K562 (cell line): ENCODE measurements around the gene NTSR1. TPM values are rescaled to one million over a fixed set of nuclear protein-coding genes. Genes with fewer than 3 reads are reported as not detected.

Experiments
- ADNP ChIP-seq: fragments of 200-800 bp; sonication (Bioruptor generic); IDR thresholded peaks from 2 replicates; pipeline ENCODE4 v1.6.1; 2016; ENCODE audit warnings: missing genetic modification characterization, missing compliant biosample characterization
- AFF4 ChIP-seq: sonication (generic); formaldehyde crosslinking; IDR thresholded peaks from 2 replicates; pipeline ENCODE4 v1.8.0; 2023; ENCODE audit warnings: mild to moderate bottlenecking, missing genetic modification reagents
- BACH1 ChIP-seq: fragments of 200-800 bp; sonication (Bioruptor generic); IDR thresholded peaks from 2 replicates; pipeline ENCODE4 v1.6.1; 2016; ENCODE audit warnings: missing genetic modification characterization, missing compliant biosample characterization
- CTBP1 ChIP-seq: fragments of 450-650 bp; IDR thresholded peaks from 2 replicates; pipeline ENCODE4 v1.6.1; 2016; ENCODE audit warnings: borderline replicate concordance
- ETV1 ChIP-seq: fragments of 450-650 bp; conservative IDR thresholded peaks from 2 replicates; pipeline ENCODE4 v1.6.1; 2016; ENCODE audit warnings: missing genetic modification characterization, control low read depth, low read depth, missing compliant biosample characterization
- FOS ChIP-seq: IDR thresholded peaks from 3 replicates; pipeline ENCODE4 v1.6.1; 2011; ENCODE audit not compliant: insufficient read length; ENCODE audit errors: extremely low read depth
- GTF2A2 ChIP-seq: IDR thresholded peaks from 2 replicates; pipeline ENCODE4 v1.6.1; 2016; ENCODE audit warnings: mild to moderate bottlenecking, missing genetic modification characterization, missing compliant biosample characterization
- HMG20A ChIP-seq: fragments of 450-650 bp; formaldehyde crosslinking; conservative IDR thresholded peaks from 2 replicates; pipeline ENCODE4 v1.4.0; 2020; ENCODE audit warnings: mild to moderate bottlenecking, mixed read lengths
- LCOR ChIP-seq: sonication (generic); formaldehyde crosslinking; IDR thresholded peaks from 2 replicates; pipeline ENCODE4 v1.8.0; 2022; ENCODE audit warnings: mild to moderate bottlenecking, missing genetic modification reagents
- NR1H2 ChIP-seq: sonication (generic); formaldehyde crosslinking; IDR thresholded peaks from 2 replicates; pipeline ENCODE4 v1.4.0; 2020; ENCODE audit warnings: mild to moderate bottlenecking, missing genetic modification reagents
- SMARCA4 ChIP-seq: fragments of 450-650 bp; IDR thresholded peaks from 2 replicates; pipeline ENCODE4 v1.6.1; 2016
- SRSF9 ChIP-seq: fragments of 200-400 bp; formaldehyde crosslinking; IDR thresholded peaks from 2 replicates; pipeline ENCODE4 v1.6.1; 2017; ENCODE audit warnings: low read depth, low read length, borderline replicate concordance
- TCF7 ChIP-seq: sonication (generic); IDR thresholded peaks from 2 replicates; pipeline ENCODE4 v1.6.1; 2016; ENCODE audit warnings: antibody characterized with exemption, borderline replicate concordance
- VEZF1 ChIP-seq: fragments of 200-800 bp; sonication (Bioruptor generic); IDR thresholded peaks from 2 replicates; pipeline ENCODE4 v1.6.1; 2017; ENCODE audit warnings: missing genetic modification characterization, missing compliant biosample characterization
- XRCC5 ChIP-seq: fragments of 200-400 bp; formaldehyde crosslinking; IDR thresholded peaks from 2 replicates; pipeline ENCODE4 v1.6.1; 2017; ENCODE audit warnings: low read depth, mild to moderate bottlenecking, low read length
- ZBTB11 ChIP-seq, 3 experiments: fragments of 200-800 bp in 1 of 3; fragments of 250-450 bp in 1 of 3; fragments of 450-650 bp in 1 of 3; sonication (Bioruptor Pico) in 1 of 3; sonication (Bioruptor generic) in 1 of 3; formaldehyde crosslinking in 1 of 3; IDR thresholded peaks; 2 replicates each; pipeline versions ENCODE4 v1.6.1 to v1.8.0; 2016 to 2022; ENCODE audit warnings: mild to moderate bottlenecking in 2 of 3, missing genetic modification characterization in 2 of 3, missing compliant biosample characterization in 1 of 3, moderate library complexity in 1 of 3
- ZFP36 ChIP-seq: fragments of 150-350 bp; IDR thresholded peaks from 2 replicates; pipeline ENCODE4 v1.6.1; 2018; ENCODE audit warnings: low read length, low read depth; ENCODE audit not compliant: partially characterized antibody
- ZKSCAN8 ChIP-seq: fragments of 200-800 bp; sonication (Bioruptor generic); IDR thresholded peaks from 2 replicates; pipeline ENCODE4 v1.6.1; 2016; ENCODE audit warnings: missing genetic modification characterization, missing compliant biosample characterization
- ZNF124 ChIP-seq: sonication (generic); formaldehyde crosslinking; IDR thresholded peaks from 2 replicates; pipeline ENCODE4 v1.8.1; 2022; ENCODE audit warnings: missing genetic modification reagents
- ZNF75A ChIP-seq: fragments of 450-650 bp; formaldehyde crosslinking; IDR thresholded peaks from 2 replicates; pipeline ENCODE4 v1.4.0; 2020; ENCODE audit warnings: mild to moderate bottlenecking
- polyA plus RNA-seq, 8 experiments: library from polyadenylated mRNA; depleted of rRNA in 4 of 8; stranded (reverse) in 5 of 8; unstranded in 3 of 8; fragments of >200 nt; fragmentation: Nextera tagmentation in 2 of 8; fragmentation: Illumina TruSeq in 1 of 8; extraction: Ambion mirVana in 2 of 8; extraction: Trizol in 1 of 8; gene quantifications; 2 replicates each; pipeline versions ENCODE4 v1.2.1 to v1.2.3, GENCODE V29; 2011 to 2014; ENCODE audit warnings: inconsistent platforms in 1 of 8, missing spikeins in 1 of 8
- total RNA-seq, 7 experiments: library from RNA; depleted of rRNA in 6 of 7; stranded (reverse); fragments of >200 nt in 6 of 7; fragmentation: Illumina TruSeq in 2 of 7; extraction: Trizol in 2 of 7; gene quantifications; 2 replicates each; pipeline versions ENCODE4 v1.2.1 to v1.2.3, GENCODE V29; 2011 to 2021; ENCODE audit warnings: low replicate concordance in 1 of 7

The NTSR1 gene
- total and polyA plus RNA-seq, 9 of the 15 experiments (the other 6 are each of a cell fraction or from before 2014, with no cell fraction given) = 0.04 to 0.40 (median 0.13) TPM; not detected in 3

GRCh38 chr20:62776692-62777527 is 68.3 kb downstream of the NTSR1 start (continued):
- no peak for TF ChIP-seq AFF4 (CRISPR knock-in tag)
- no peak for TF ChIP-seq ZNF75A (CRISPR knock-in tag)
- peak; percentile 77 for TF ChIP-seq ETV1 (tag)
- TF ChIP-seq VEZF1 = peak; percentile 75
- TF ChIP-seq ZKSCAN8 (CRISPR knock-in tag) = no peak
- TF ChIP-seq NR1H2 (CRISPR knock-in tag) = no peak
- no peak for TF ChIP-seq ADNP
- peak; percentile 4; the same call in 1 of the 2 replicates for TF ChIP-seq CTBP1
- no peak for TF ChIP-seq FOS
- no peak for TF ChIP-seq ZNF124
- no peak for TF ChIP-seq BACH1 (tag)
- TF ChIP-seq GTF2A2 (tag) = no peak
- no peak for TF ChIP-seq LCOR (CRISPR knock-in tag)
- no peak for TF ChIP-seq HMG20A
- TF ChIP-seq ZFP36 = no peak
- TF ChIP-seq TCF7 = no peak
- peak; percentile 64; the same call in 1 of the 2 replicates for TF ChIP-seq SMARCA4
- TF ChIP-seq XRCC5 = no peak
- TF ChIP-seq SRSF9 = no peak
- peak in 1 of 3 experiments; percentile 46; a peak in 1 of 6 replicates for TF ChIP-seq ZBTB11 (CRISPR knock-in tag; IDR thresholded peaks at IDR 0.05)
